Activated B cell treated with CpG ODN at 0.5 μM for 24 hours (primary cell): ENCODE measurements around the gene SEMA3E. TPM values are rescaled to one million over a fixed set of nuclear protein-coding genes. Genes with fewer than 3 reads are reported as not detected.

Experiments used
- ATAC-seq: fragments of 200-7000 bp; cut with Tn5 transposase; one replicate; pipeline ENCODE4 v1.10.0; 2021; ENCODE audit warnings: low read depth, mild to moderate bottlenecking, moderate library complexity
- CTCF ChIA-PET: fragments of 350-600 bp; sonication (Branson Sonifier 250); formaldehyde crosslinking; loops from one replicate; lab custom pipeline; 2021; ENCODE audit warnings: antibody characterized with exemption; lab: Charles Lee
- POLR2A ChIA-PET: fragments of 350-600 bp; sonication (Branson Sonifier 250); formaldehyde crosslinking; loops from one replicate; lab custom pipeline; 2021; ENCODE audit warnings: antibody characterized with exemption; lab: Charles Lee
- DNase-seq: peaks from one replicate; pipeline ENCODE4 v3.0.0; 2022
- H3K27ac Mint-ChIP-seq: one replicate; pipeline ENCODE4 v1.8.0; 2020; ENCODE audit warnings: mixed read lengths
- H3K27me3 Mint-ChIP-seq: one replicate; pipeline ENCODE4 v1.8.0; 2021; ENCODE audit warnings: mixed read lengths
- H3K36me3 Mint-ChIP-seq: one replicate; pipeline ENCODE4 v1.8.0; 2021; ENCODE audit warnings: low read depth, mixed read lengths
- H3K4me1 Mint-ChIP-seq: one replicate; pipeline ENCODE4 v1.8.0; 2021; ENCODE audit warnings: mixed read lengths
- H3K4me3 Mint-ChIP-seq: one replicate; pipeline ENCODE4 v1.8.0; 2020; ENCODE audit warnings: mild to moderate bottlenecking, mixed read lengths
- H3K9me3 Mint-ChIP-seq: one replicate; pipeline ENCODE4 v1.8.0; 2020; ENCODE audit warnings: mixed read lengths
- CTCF ChIP-seq: fragments of 200-600 bp; IDR thresholded peaks from one replicate; pipeline ENCODE4 v1.8.0; 2022; ENCODE audit warnings: antibody characterized with exemption, mild to moderate bottlenecking
- intact Hi-C: fragments of 100-400 bp; cut with micrococcal nuclease; formaldehyde crosslinking; loops from one replicate; pipeline ENCODE4 v1.15.1; 2024
- total RNA-seq: library from RNA; stranded (reverse); gene quantifications from 2 replicates; pipeline ENCODE4 v1.2.3, GENCODE V29; 2022

The SEMA3E gene
- total RNA-seq, 1 donor from 2014 or later, result not detected

- no peak for ATAC-seq
- intact Hi-C loops, result no loop called here
- DNase-seq, result no peak
- Mint-ChIP-seq H3K27me3 (no peaks in the 10 kb centered on the region), H3K4me1 (no peaks in the 10 kb centered on the region), H3K9me3 (peaks cover 4% of the 10 kb centered on the region), H3K36me3 (no peaks in the 10 kb centered on the region), H3K4me3 (no peak overlapping the region), H3K27ac (no peak overlapping the region)
- ChIA-PET CTCF (no interaction called here), POLR2A (no interaction called here)
- no peak for TF ChIP-seq CTCF
These were observed 322.7 kb downstream of the SEMA3E start for GRCh38 chr7:83326223-83326622.

GRCh38 chr7:83325083-83325482 is 323.9 kb downstream of the SEMA3E start:
- ATAC-seq (no peak), DNase-seq (no peak)
- no peak overlapping the region for H3K27ac Mint-ChIP-seq
- H3K4me3 Mint-ChIP-seq, result no peak overlapping the region
- intact Hi-C loops, result no loop called here
- no peaks in the 10 kb centered on the region for H3K36me3 Mint-ChIP-seq
- H3K4me1 Mint-ChIP-seq, result no peaks in the 10 kb centered on the region
- CTCF ChIA-PET, result no interaction called here
- no peak for TF ChIP-seq CTCF
- POLR2A ChIA-PET, result no interaction called here
- peaks cover 4% of the 10 kb centered on the region for H3K9me3 Mint-ChIP-seq
- H3K27me3 Mint-ChIP-seq, result no peaks in the 10 kb centered on the region

GRCh38 chr7:83324596-83324995 is 324.3 kb downstream of the SEMA3E start:
- ChIA-PET POLR2A (no interaction called here), CTCF (no interaction called here)
- H3K36me3 Mint-ChIP-seq, result no peaks in the 10 kb centered on the region
- no peak for TF ChIP-seq CTCF
- no peak overlapping the region for H3K4me3 Mint-ChIP-seq
- no peaks in the 10 kb centered on the region for H3K27me3 Mint-ChIP-seq
- intact Hi-C loops, result no loop called here
- DNase-seq (no peak), ATAC-seq (no peak)
- H3K27ac Mint-ChIP-seq, result no peak overlapping the region
- peaks cover 4% of the 10 kb centered on the region for H3K9me3 Mint-ChIP-seq
- H3K4me1 Mint-ChIP-seq, result no peaks in the 10 kb centered on the region

- H3K36me3 Mint-ChIP-seq, result no peaks in the 10 kb centered on the region
- TF ChIP-seq CTCF, result no peak
- ChIA-PET POLR2A (no interaction called here), CTCF (no interaction called here)
- intact Hi-C loops, result no loop called here
- H3K9me3 Mint-ChIP-seq, result peaks cover 3% of the 10 kb centered on the region
- no peaks in the 10 kb centered on the region for H3K27me3 Mint-ChIP-seq
- no peak overlapping the region for H3K27ac Mint-ChIP-seq
- no peak overlapping the region for H3K4me3 Mint-ChIP-seq
- DNase-seq (no peak), ATAC-seq (no peak)
- no peaks in the 10 kb centered on the region for H3K4me1 Mint-ChIP-seq
These were observed 327.9 kb downstream of the SEMA3E start for GRCh38 chr7:83321011-83321410.

- H3K4me3 Mint-ChIP-seq, result no peak overlapping the region
- DNase-seq, result no peak
- no peak for ATAC-seq
- no peaks in the 10 kb centered on the region for H3K27me3 Mint-ChIP-seq
- peaks cover 2% of the 10 kb centered on the region for H3K9me3 Mint-ChIP-seq
- intact Hi-C loops, result no loop called here
- H3K36me3 Mint-ChIP-seq, result no peaks in the 10 kb centered on the region
- no peak for TF ChIP-seq CTCF
- no peaks in the 10 kb centered on the region for H3K4me1 Mint-ChIP-seq
- POLR2A ChIA-PET, result no interaction called here
- CTCF ChIA-PET, result no interaction called here
- no peak overlapping the region for H3K27ac Mint-ChIP-seq
These were observed 335.0 kb downstream of the SEMA3E start for GRCh38 chr7:83313931-83314330.
